ENCODE data around the gene HOXD4.

GRCh38 chr2:176120364-176121189, 30.8 kb upstream of the HOXD4 start:
- TF ChIP-seq CTCF (IDR thresholded peaks at IDR 0.05) (no peak), POLR2A (IDR thresholded peaks at IDR 0.05) (no peak)
